ENCODE results near the gene PRMT1.

Gene PRMT1

DNA sequence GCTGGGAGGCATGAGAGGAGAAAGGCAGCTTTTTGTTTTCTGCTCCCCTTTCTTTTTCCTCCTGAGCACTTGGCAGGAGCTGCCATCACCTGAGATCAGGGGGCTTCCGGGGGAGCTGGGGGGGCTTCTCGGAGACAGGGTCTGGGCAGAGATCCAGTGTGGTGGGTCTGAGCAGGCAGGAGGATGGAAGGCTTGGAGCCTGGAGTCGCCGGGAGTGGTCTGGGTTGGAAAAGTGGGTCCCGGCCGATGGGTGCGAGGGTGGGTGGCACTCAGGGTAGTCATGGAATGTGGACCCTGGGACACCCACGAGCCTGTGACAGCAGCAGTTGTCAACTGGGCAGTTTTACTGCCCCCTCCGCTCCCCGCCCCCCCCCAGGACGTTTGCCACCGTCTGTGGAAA is 10.1 kb downstream of the PRMT1 start:
- H3K27ac ChIP-seq, result peak overlapping the region; percentile 87; the same call in 1 of the 2 replicates
- TF ChIP-seq, protein P1, sequence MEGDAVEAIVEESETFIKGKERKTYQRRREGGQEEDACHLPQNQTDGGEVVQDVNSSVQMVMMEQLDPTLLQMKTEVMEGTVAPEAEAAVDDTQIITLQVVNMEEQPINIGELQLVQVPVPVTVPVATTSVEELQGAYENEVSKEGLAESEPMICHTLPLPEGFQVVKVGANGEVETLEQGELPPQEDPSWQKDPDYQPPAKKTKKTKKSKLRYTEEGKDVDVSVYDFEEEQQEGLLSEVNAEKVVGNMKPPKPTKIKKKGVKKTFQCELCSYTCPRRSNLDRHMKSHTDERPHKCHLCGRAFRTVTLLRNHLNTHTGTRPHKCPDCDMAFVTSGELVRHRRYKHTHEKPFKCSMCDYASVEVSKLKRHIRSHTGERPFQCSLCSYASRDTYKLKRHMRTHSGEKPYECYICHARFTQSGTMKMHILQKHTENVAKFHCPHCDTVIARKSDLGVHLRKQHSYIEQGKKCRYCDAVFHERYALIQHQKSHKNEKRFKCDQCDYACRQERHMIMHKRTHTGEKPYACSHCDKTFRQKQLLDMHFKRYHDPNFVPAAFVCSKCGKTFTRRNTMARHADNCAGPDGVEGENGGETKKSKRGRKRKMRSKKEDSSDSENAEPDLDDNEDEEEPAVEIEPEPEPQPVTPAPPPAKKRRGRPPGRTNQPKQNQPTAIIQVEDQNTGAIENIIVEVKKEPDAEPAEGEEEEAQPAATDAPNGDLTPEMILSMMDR (IDR thresholded peaks at IDR 0.05), result no peak
- TF ChIP-seq ZFX (IDR thresholded peaks at IDR 0.05; ENCODE audit: borderline replicate concordance), result no peak

- TF ChIP-seq ZFX (IDR thresholded peaks at IDR 0.05; ENCODE audit: borderline replicate concordance), result no peak
- TF ChIP-seq, protein P1 (IDR thresholded peaks at IDR 0.05), result no peak
- H3K27ac ChIP-seq, result peak overlapping the region; percentile 87; the same call in 1 of the 2 replicates
These were observed 10.7 kb downstream of the PRMT1 start for GRCh38 chr19:49687566-49688316.

GRCh38 chr19:49688531-49689132 is 11.6 kb downstream of the PRMT1 start:
- no peak for TF ChIP-seq ZFX (IDR thresholded peaks at IDR 0.05; ENCODE audit: borderline replicate concordance)
- TF ChIP-seq, protein P1 (IDR thresholded peaks at IDR 0.05), result no peak
- peak overlapping the region; percentile 87 for H3K27ac ChIP-seq

- TF ChIP-seq, protein P1 (IDR thresholded peaks at IDR 0.05), result peak; percentile 90
- no peak for TF ChIP-seq ZFX (IDR thresholded peaks at IDR 0.05; ENCODE audit: borderline replicate concordance)
- H3K27ac ChIP-seq, result peak within 1 kb of the TSS; percentile 87
These were observed 12.3 kb downstream of the PRMT1 start, which contains the start of gene ADM5 for GRCh38 chr19:49689133-49690078. Gene ADM5 (plus strand): TSS chr19:49689594. CDS start chr19:49689838, 244 bp downstream.

DNA sequence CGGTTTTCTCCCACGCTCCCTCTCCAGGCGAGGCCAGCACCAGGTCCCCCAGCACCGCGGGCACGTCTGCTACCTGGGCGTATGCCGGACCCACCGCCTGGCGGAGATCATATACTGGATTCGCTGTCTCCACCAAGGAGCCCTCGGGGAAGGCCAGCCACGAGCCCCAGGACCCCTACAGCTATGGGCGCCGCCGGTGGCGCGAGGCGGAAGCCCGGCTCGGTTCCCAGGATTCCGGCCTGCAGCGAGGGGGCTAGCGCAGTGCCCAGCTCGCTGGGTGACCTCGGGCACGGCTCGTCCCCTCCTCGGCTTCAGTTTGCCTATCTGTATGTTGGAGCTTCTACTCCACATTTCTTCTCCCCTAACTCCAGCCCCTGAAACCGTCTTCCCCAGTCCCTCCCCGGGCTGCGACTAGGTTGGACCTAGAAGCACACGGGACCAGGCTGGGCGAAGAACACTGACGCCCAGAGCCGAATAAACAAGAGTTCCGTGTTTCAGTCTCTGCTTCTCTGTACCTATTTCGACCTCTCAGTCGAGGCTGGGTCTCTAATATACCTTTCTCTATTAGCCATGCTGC is 13.1 kb downstream of the PRMT1 start:
- H3K27ac ChIP-seq, result peak overlapping the region; percentile 87
- TF ChIP-seq ZFX (IDR thresholded peaks at IDR 0.05; ENCODE audit: borderline replicate concordance), result no peak
- TF ChIP-seq, protein P1 (IDR thresholded peaks at IDR 0.05), result peak; percentile 69

GRCh38 chr19:49690656-49691242 is 13.7 kb downstream of the PRMT1 start, which contains the start of gene CPT1C:
Gene CPT1C (plus strand): TSS chr19:49691116. CDS start chr19:49692253, 1,137 bp downstream.
- no peak for TF ChIP-seq ZFX (IDR thresholded peaks at IDR 0.05; ENCODE audit: borderline replicate concordance)
- TF ChIP-seq, protein P1 (IDR thresholded peaks at IDR 0.05), result no peak
- H3K27ac ChIP-seq, result peak within 1 kb of the TSS; percentile 87

Data from 22Rv1 (cell line).